SU-DHL-6 (cell line): ENCODE results near the gene MAMSTR.

Experiments used
- H2AFZ ChIP-seq: fragments of 200-600 bp; sonication (generic); 2 replicates; pipeline ENCODE4 v1.6.1; 2014; ENCODE audit warnings: low read depth, mild to moderate bottlenecking, moderate library complexity, mixed read lengths, antibody characterized with exemption, low read length; ENCODE audit not compliant: severe bottlenecking
- H3F3A ChIP-seq: fragments of 200-600 bp; shearing (Covaris generic); 2 replicates; pipeline ENCODE4 v1.6.0; 2016; ENCODE audit warnings: antibody characterized with exemption, mild to moderate bottlenecking; ENCODE audit not compliant: insufficient read depth
- H3K27ac ChIP-seq: fragments of 200-600 bp; sonication (generic); 2 replicates; pipeline ENCODE4 v1.5.1; 2016; ENCODE audit warnings: low read depth, mild to moderate bottlenecking, low read length, moderate library complexity, mixed read lengths
- H3K27me3 ChIP-seq: fragments of 200-600 bp; sonication (generic), shearing (Covaris generic); 2 replicates; pipeline ENCODE4 v1.6.0; 2014; ENCODE audit warnings: mild to moderate bottlenecking, low read length
- H3K36me3 ChIP-seq: fragments of 200-600 bp; sonication (generic); 2 replicates; pipeline ENCODE4 v1.6.1; 2014; ENCODE audit warnings: mild to moderate bottlenecking, low read length, mixed read lengths
- H3K4me2 ChIP-seq: fragments of 300-600, 200-600 bp; shearing (Covaris generic), sonication (generic); 2 replicates; pipeline ENCODE4 v1.6.0; 2014; ENCODE audit warnings: low read length, low read depth, mild to moderate bottlenecking; ENCODE audit not compliant: poor library complexity, severe bottlenecking
- H3K4me3 ChIP-seq: fragments of 200-600 bp; sonication (generic); 2 replicates; pipeline ENCODE4 v1.5.1; 2014; ENCODE audit warnings: antibody characterized with exemption, low read length, mild to moderate bottlenecking, mixed read lengths; ENCODE audit not compliant: insufficient read depth, poor library complexity, severe bottlenecking
- H3K79me2 ChIP-seq: fragments of 200-600 bp; sonication (generic); 2 replicates; pipeline ENCODE4 v1.6.1; 2014; ENCODE audit warnings: mild to moderate bottlenecking, low read length, moderate library complexity; ENCODE audit not compliant: insufficient read depth
- H3K9ac ChIP-seq: fragments of 200-600 bp; sonication (generic); 2 replicates; pipeline ENCODE4 v1.7.0; 2014; ENCODE audit warnings: mild to moderate bottlenecking, low read length
- H3K9me2 ChIP-seq: fragments of 200-600 bp; sonication (generic); replicated peaks from 2 replicates; pipeline ENCODE4 v1.6.1; 2014; ENCODE audit warnings: low read length; ENCODE audit not compliant: insufficient read depth
- H3K9me3 ChIP-seq: fragments of 200-600 bp; sonication (generic); 2 replicates; pipeline ENCODE4 v1.6.1; 2014; ENCODE audit warnings: low read length, mixed read lengths; ENCODE audit not compliant: insufficient read depth
- H4K20me1 ChIP-seq: fragments of 200-600 bp; sonication (generic); 2 replicates; pipeline ENCODE4 v1.6.1; 2014; ENCODE audit warnings: low read depth, mild to moderate bottlenecking, antibody characterized with exemption, low read length, moderate library complexity, mixed read lengths
- EZH2phosphoT487 ChIP-seq: fragments of 200-600 bp; sonication (generic), shearing (Covaris generic); conservative IDR thresholded peaks from 2 replicates; pipeline ENCODE4 v1.6.1; 2018; ENCODE audit warnings: mild to moderate bottlenecking, antibody characterized with exemption, low read length, moderate library complexity, mixed read lengths
- TF ChIP-seq, protein P1 (sequence below): fragments of 200-600 bp; sonication (generic); IDR thresholded peaks from one replicate; pipeline ENCODE4 v1.5.1; 2017; ENCODE audit warnings: antibody characterized with exemption, mild to moderate bottlenecking, low read length, moderate library complexity; ENCODE audit not compliant: insufficient read depth, poor library complexity, severe bottlenecking

The MAMSTR gene

DNA sequence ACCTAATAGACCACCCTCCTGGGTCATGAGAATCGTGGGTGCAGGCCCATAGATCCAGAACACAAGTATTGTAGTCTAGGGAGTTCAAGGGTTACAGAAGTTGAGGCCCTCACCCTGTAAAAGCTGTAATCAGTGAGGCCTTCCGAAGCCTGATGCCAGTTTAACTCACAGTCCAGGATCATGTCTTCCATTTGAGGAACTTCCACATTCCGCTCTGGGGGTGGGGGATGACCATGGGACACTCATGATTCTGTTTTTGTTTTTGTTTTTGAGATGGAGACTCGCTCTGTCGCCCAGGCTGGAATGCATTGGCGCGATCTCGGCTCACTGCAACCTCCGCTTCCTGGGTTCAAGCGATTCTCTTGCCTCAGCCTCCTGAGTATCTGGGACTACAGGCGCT is 22.6 kb upstream of the MAMSTR start:
- Histone ChIP-seq H4K20me1 (no peaks in the 10 kb centered on the region), H3K27ac (no peak overlapping the region), H2AFZ (no peak overlapping the region), H3K79me2 (no peaks in the 10 kb centered on the region), H3K4me2 (no peak overlapping the region), H3K9me2 (no peaks in the 10 kb centered on the region), H3K4me3 (no peak overlapping the region), H3F3A (no peaks in the 10 kb centered on the region), H3K9ac (no peak overlapping the region), H3K36me3 (no peaks in the 10 kb centered on the region), H3K9me3 (no peaks in the 10 kb centered on the region), H3K27me3 (no peaks in the 10 kb centered on the region)
- TF ChIP-seq EZH2phosphoT487: no peak
- TF ChIP-seq, protein P1, sequence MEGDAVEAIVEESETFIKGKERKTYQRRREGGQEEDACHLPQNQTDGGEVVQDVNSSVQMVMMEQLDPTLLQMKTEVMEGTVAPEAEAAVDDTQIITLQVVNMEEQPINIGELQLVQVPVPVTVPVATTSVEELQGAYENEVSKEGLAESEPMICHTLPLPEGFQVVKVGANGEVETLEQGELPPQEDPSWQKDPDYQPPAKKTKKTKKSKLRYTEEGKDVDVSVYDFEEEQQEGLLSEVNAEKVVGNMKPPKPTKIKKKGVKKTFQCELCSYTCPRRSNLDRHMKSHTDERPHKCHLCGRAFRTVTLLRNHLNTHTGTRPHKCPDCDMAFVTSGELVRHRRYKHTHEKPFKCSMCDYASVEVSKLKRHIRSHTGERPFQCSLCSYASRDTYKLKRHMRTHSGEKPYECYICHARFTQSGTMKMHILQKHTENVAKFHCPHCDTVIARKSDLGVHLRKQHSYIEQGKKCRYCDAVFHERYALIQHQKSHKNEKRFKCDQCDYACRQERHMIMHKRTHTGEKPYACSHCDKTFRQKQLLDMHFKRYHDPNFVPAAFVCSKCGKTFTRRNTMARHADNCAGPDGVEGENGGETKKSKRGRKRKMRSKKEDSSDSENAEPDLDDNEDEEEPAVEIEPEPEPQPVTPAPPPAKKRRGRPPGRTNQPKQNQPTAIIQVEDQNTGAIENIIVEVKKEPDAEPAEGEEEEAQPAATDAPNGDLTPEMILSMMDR: no peak

DNA sequence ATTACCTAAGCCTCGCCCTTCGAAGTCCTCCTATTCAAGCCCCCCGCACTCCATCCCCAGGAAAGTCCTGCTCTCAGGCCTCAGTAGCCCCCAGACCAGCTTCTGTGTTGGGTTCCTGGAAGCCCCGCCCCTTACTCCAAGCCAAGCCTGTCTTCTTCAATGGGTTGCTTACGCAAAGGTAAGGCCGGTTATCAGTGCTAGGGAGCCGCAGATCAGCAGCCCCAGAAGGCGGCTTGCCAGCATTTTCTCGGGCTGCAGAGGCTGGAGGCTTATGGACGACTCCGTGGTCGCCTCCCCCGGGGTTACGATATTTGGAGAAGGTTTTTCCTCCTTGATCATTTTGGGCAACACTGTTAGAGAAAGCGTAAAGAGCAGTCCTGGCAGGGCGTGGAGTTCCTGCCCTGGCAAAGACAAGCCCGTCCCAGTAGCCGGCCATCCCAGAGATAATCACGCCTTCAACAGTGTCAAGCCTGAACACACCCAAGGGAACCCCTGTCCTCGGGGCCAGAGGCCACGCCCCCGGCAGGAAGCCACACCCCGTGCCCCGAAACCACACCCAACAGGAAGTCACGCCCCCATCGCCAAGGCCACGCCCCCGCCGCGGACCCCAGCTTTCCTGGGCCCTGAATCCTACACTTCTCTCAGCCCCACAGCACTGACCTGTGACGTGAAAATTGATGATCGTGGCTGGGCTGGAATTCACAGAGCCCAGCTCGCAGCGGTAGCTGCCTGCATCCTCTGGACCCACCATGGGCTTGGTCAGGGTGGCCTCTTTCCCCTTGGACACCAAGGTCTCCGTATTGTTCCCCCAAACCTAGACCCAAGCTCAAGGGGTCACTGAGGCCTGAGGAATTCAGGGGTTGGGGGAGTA is 21.8 kb upstream of the MAMSTR start:
- Histone ChIP-seq H3K9me3 (no peaks in the 10 kb centered on the region), H3K4me3 (no peak overlapping the region), H3K27me3 (no peaks in the 10 kb centered on the region), H3K9ac (no peak overlapping the region), H3K4me2 (no peak overlapping the region), H4K20me1 (no peaks in the 10 kb centered on the region), H3K9me2 (no peaks in the 10 kb centered on the region), H3K79me2 (no peaks in the 10 kb centered on the region), H2AFZ (no peak overlapping the region), H3K36me3 (no peaks in the 10 kb centered on the region), H3F3A (no peaks in the 10 kb centered on the region), H3K27ac (no peak overlapping the region)
- TF ChIP-seq, protein P1: no peak
- TF ChIP-seq EZH2phosphoT487: no peak

DNA sequence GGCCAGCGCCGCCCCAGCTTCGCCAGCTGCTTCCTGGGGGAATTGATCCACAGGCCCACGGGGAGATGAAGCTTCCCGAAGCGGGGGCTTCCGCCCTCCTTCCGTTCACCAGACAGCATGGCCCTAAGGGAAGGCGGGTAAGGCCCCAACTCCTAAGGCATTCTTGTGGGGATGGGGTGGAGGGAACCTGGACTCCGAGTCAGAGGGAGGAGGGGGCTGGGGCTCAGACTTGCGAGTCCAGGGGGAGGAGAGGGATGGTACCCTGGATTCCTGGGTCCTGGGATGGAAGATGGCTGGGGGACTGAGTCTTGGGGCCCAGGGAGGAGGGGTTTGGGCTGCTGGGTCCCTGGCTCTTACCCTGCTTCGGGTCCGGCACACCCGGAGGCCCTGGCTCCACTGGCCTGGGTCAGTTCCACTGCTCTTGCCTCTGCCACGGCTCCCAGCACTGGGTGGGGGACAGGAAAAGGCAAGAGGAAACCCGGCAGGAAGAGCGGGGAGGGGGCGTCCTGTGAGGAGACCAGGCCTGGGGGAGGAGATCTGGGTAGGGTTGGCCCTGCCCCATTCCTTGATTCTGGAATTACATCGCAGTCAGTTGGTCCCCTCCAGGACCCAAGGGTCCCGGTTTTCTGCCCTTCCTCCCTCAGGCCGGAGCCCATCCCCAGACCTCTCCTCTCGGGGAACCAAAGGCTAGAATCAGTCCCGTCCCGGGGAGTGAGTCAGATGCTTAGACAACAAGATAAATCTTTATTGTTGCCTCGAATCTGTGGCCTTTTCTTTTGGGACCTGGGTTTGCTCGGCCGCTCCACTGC is 20.8 kb upstream of the MAMSTR start, which contains the start of gene RASIP1:
RASIP1 (minus strand) TSS at position 447 of the 809 bp plus-strand sequence; CDS start at position 119, 328 bp downstream.
- H3K27ac ChIP-seq: no peak within 1 kb of the TSS
- H3K9me2 ChIP-seq: no peaks in the 10 kb centered on the region
- H3K36me3 ChIP-seq: no peaks in the 10 kb centered on the region
- no peak within 1 kb of the TSS for H3K4me3 ChIP-seq
- no peak for TF ChIP-seq EZH2phosphoT487
- TF ChIP-seq, protein P1: no peak
- no peaks in the 10 kb centered on the region for H3K79me2 ChIP-seq
- H2AFZ ChIP-seq: no peak within 1 kb of the TSS
- no peaks in the 10 kb centered on the region for H3K27me3 ChIP-seq
- H3K9me3 ChIP-seq: no peaks in the 10 kb centered on the region
- H3F3A ChIP-seq: no peaks in the 10 kb centered on the region
- no peaks in the 10 kb centered on the region for H4K20me1 ChIP-seq
- H3K9ac ChIP-seq: no peak within 1 kb of the TSS
- no peak within 1 kb of the TSS for H3K4me2 ChIP-seq
